Measurements from ENCODE around the gene CCR2. TPM values are rescaled to one million over a fixed set of nuclear protein-coding genes. Genes with fewer than 3 reads are reported as not detected.

Gene CCR2
- total RNA-seq, 3 donors from 2014 or later, result 0.18 to 1.4 (median 0.41) TPM

GRCh38 chr3:46365041-46365440 lies 11.1 kb downstream of the CCR2 start:
- DNase-seq (no peak), ATAC-seq (no peak)
- peaks cover 48% of the 10 kb centered on the region for H3K4me1 Mint-ChIP-seq (ENCODE audit: low read depth)
- H3K36me3 Mint-ChIP-seq (ENCODE audit: insufficient read depth), result no peaks in the 10 kb centered on the region
- H3K4me3 Mint-ChIP-seq, result no peak overlapping the region
- no peaks in the 10 kb centered on the region for H3K9me3 Mint-ChIP-seq
- no peaks in the 10 kb centered on the region for H3K27me3 Mint-ChIP-seq (ENCODE audit: low read depth)

- no peak for DNase-seq
These were observed 12.0 kb downstream of the CCR2 start for GRCh38 chr3:46365737-46366524.

GRCh38 chr3:46367811-46368210 lies 13.9 kb downstream of the CCR2 start:
- no peaks in the 10 kb centered on the region for H3K36me3 Mint-ChIP-seq (ENCODE audit: insufficient read depth)
- H3K9me3 Mint-ChIP-seq, result no peaks in the 10 kb centered on the region
- H3K27me3 Mint-ChIP-seq (ENCODE audit: low read depth), result no peaks in the 10 kb centered on the region
- ATAC-seq (no peak), DNase-seq (no peak)
- H3K4me1 Mint-ChIP-seq (ENCODE audit: low read depth), result peaks cover 47% of the 10 kb centered on the region
- no peak overlapping the region for H3K4me3 Mint-ChIP-seq

More at GRCh38 chr3:46365737-46366524, 12.0 kb downstream of the CCR2 start:
- ATAC-seq, result no peak
- no peaks in the 10 kb centered on the region for H3K9me3 Mint-ChIP-seq
- no peak overlapping the region for H3K4me3 Mint-ChIP-seq
- no peaks in the 10 kb centered on the region for H3K36me3 Mint-ChIP-seq (ENCODE audit: insufficient read depth)
- no peaks in the 10 kb centered on the region for H3K27me3 Mint-ChIP-seq (ENCODE audit: low read depth)
- H3K4me1 Mint-ChIP-seq (ENCODE audit: low read depth), result peaks cover 48% of the 10 kb centered on the region

GRCh38 chr3:46368569-46368968 lies 14.7 kb downstream of the CCR2 start:
- Mint-ChIP-seq H3K4me3 (no peak overlapping the region), H3K4me1 (ENCODE audit: low read depth) (peaks cover 52% of the 10 kb centered on the region), H3K36me3 (ENCODE audit: insufficient read depth) (no peaks in the 10 kb centered on the region), H3K9me3 (no peaks in the 10 kb centered on the region), H3K27me3 (ENCODE audit: low read depth) (no peaks in the 10 kb centered on the region)
- ATAC-seq (peak; percentile 24 to 29), DNase-seq (peak; percentile 54)

GRCh38 chr3:46369151-46369550 lies 15.2 kb downstream of the CCR2 start:
- H3K9me3 Mint-ChIP-seq, result no peaks in the 10 kb centered on the region
- H3K4me3 Mint-ChIP-seq, result peak overlapping the region; percentile 52
- peak in 1 of 2 donors; percentile 15 for ATAC-seq
- H3K27me3 Mint-ChIP-seq (ENCODE audit: low read depth), result no peaks in the 10 kb centered on the region
- no peak for DNase-seq
- H3K36me3 Mint-ChIP-seq (ENCODE audit: insufficient read depth), result no peaks in the 10 kb centered on the region
- H3K4me1 Mint-ChIP-seq (ENCODE audit: low read depth), result peaks cover 57% of the 10 kb centered on the region

- H3K27me3 Mint-ChIP-seq (ENCODE audit: low read depth), result no peaks in the 10 kb centered on the region
- H3K9me3 Mint-ChIP-seq, result no peaks in the 10 kb centered on the region
- ATAC-seq (peak; percentile 72 to 73), DNase-seq (no peak)
- H3K4me3 Mint-ChIP-seq, result peak overlapping the region; percentile 52
- no peaks in the 10 kb centered on the region for H3K36me3 Mint-ChIP-seq (ENCODE audit: insufficient read depth)
- H3K4me1 Mint-ChIP-seq (ENCODE audit: low read depth), result peaks cover 62% of the 10 kb centered on the region
These were observed 15.8 kb downstream of the CCR2 start for GRCh38 chr3:46369675-46370132.

GRCh38 chr3:46370839-46371518 lies 17.1 kb downstream of the CCR2 start, which contains the start of gene CCR5:
Gene CCR5, plus strand, starts transcription at chr3:46370946. Its CDS starts 1,957 bp downstream, at chr3:46372903.
- peaks cover 73% of the 10 kb centered on the region for H3K4me1 Mint-ChIP-seq (ENCODE audit: low read depth)
- H3K36me3 Mint-ChIP-seq (ENCODE audit: insufficient read depth), result no peaks in the 10 kb centered on the region
- ATAC-seq, result peak; percentile 29 to 59
- H3K4me3 Mint-ChIP-seq, result peak within 1 kb of the TSS; percentile 53
- no peaks in the 10 kb centered on the region for H3K27me3 Mint-ChIP-seq (ENCODE audit: low read depth)
- no peaks in the 10 kb centered on the region for H3K9me3 Mint-ChIP-seq
- no peak for DNase-seq

GRCh38 chr3:46371519-46372340 lies 17.8 kb downstream of the CCR2 start:
- H3K9me3 Mint-ChIP-seq, result no peaks in the 10 kb centered on the region
- DNase-seq (no peak), ATAC-seq (no peak)
- peak overlapping the region; percentile 53 for H3K4me3 Mint-ChIP-seq
- peaks cover 75% of the 10 kb centered on the region for H3K4me1 Mint-ChIP-seq (ENCODE audit: low read depth)
- H3K36me3 Mint-ChIP-seq (ENCODE audit: insufficient read depth), result no peaks in the 10 kb centered on the region
- H3K27me3 Mint-ChIP-seq (ENCODE audit: low read depth), result no peaks in the 10 kb centered on the region

GRCh38 chr3:46372492-46373359 lies 18.8 kb downstream of the CCR2 start:
- no peak for DNase-seq
- ATAC-seq, result no peak
- Mint-ChIP-seq H3K4me3 (peak overlapping the region; percentile 41), H3K9me3 (no peaks in the 10 kb centered on the region), H3K27me3 (ENCODE audit: low read depth) (no peaks in the 10 kb centered on the region), H3K36me3 (ENCODE audit: insufficient read depth) (no peaks in the 10 kb centered on the region), H3K4me1 (ENCODE audit: low read depth) (peaks cover 76% of the 10 kb centered on the region)

- DNase-seq (no peak), ATAC-seq (no peak)
- Mint-ChIP-seq H3K9me3 (no peaks in the 10 kb centered on the region), H3K36me3 (ENCODE audit: insufficient read depth) (no peaks in the 10 kb centered on the region), H3K27me3 (ENCODE audit: low read depth) (no peaks in the 10 kb centered on the region), H3K4me3 (peak overlapping the region; percentile 22), H3K4me1 (ENCODE audit: low read depth) (peaks cover 59% of the 10 kb centered on the region)
These were observed 20.8 kb downstream of the CCR2 start for GRCh38 chr3:46374755-46375154.

GRCh38 chr3:46375218-46375617 lies 21.3 kb downstream of the CCR2 start:
- Mint-ChIP-seq H3K9me3 (no peaks in the 10 kb centered on the region), H3K4me1 (ENCODE audit: low read depth) (peaks cover 56% of the 10 kb centered on the region), H3K4me3 (peak overlapping the region; percentile 22), H3K27me3 (ENCODE audit: low read depth) (no peaks in the 10 kb centered on the region), H3K36me3 (ENCODE audit: insufficient read depth) (no peaks in the 10 kb centered on the region)
- DNase-seq, result no peak
- ATAC-seq, result peak; percentile 64 to 73

GRCh38 chr3:46375814-46376213 lies 21.9 kb downstream of the CCR2 start:
- ATAC-seq, result no peak
- no peaks in the 10 kb centered on the region for H3K36me3 Mint-ChIP-seq (ENCODE audit: insufficient read depth)
- peaks cover 57% of the 10 kb centered on the region for H3K4me1 Mint-ChIP-seq (ENCODE audit: low read depth)

GRCh38 chr3:46378426-46378942 lies 24.6 kb downstream of the CCR2 start:
- H3K36me3 Mint-ChIP-seq (ENCODE audit: insufficient read depth), result no peaks in the 10 kb centered on the region
- no peaks in the 10 kb centered on the region for H3K27me3 Mint-ChIP-seq (ENCODE audit: low read depth)
- H3K4me1 Mint-ChIP-seq (ENCODE audit: low read depth), result peaks cover 46% of the 10 kb centered on the region
- ATAC-seq (peak in 1 of 2 donors; percentile 50), DNase-seq (peak; percentile 53)
- no peaks in the 10 kb centered on the region for H3K9me3 Mint-ChIP-seq
- no peak overlapping the region for H3K4me3 Mint-ChIP-seq

More at GRCh38 chr3:46375814-46376213, 21.9 kb downstream of the CCR2 start:
- Mint-ChIP-seq H3K9me3 (no peaks in the 10 kb centered on the region), H3K4me3 (no peak overlapping the region), H3K27me3 (ENCODE audit: low read depth) (no peaks in the 10 kb centered on the region)
- DNase-seq, result no peak

Data from activated T-cell treated with anti-CD3 and anti-CD28 coated beads, Interleukin-2, amount 50 U/mL, for 4 hours (primary cell).